A673 (cell line): ENCODE results near the gene WHRN. TPM values are rescaled to one million over a fixed set of nuclear protein-coding genes. Genes with fewer than 3 reads are reported as not detected.

Experiments
- BruUV-seq: library from RNA; stranded (reverse); fragments of 400-500 nt; replicated peaks from 2 replicates; lab custom pipeline; 2021; lab: Mats Ljungman, UMichigan
- CTCF ChIA-PET: fragments of 300-600 bp; sonication (Branson Sonifier 250); formaldehyde crosslinking; loops from one replicate; lab custom pipeline; 2022; ENCODE audit warnings: antibody characterized with exemption; lab: Charles Lee
- POLR2A ChIA-PET: fragments of 300-600 bp; sonication (Branson Sonifier 250); formaldehyde crosslinking; loops from one replicate; lab custom pipeline; 2022; ENCODE audit warnings: antibody characterized with exemption; ENCODE audit not compliant: low non-redundant PET; lab: Charles Lee
- DNase-seq: peaks from one replicate; pipeline ENCODE4 v3.0.0-alpha.2; 2015; ENCODE audit warnings: low spot score
- H3K27ac ChIP-seq: fragments of 200-600 bp; sonication (generic); 2 replicates; pipeline ENCODE4 v1.5.1; 2016; ENCODE audit warnings: mixed run types, low read depth, mild to moderate bottlenecking, mixed read lengths, antibody characterized with exemption, low read length; ENCODE audit not compliant: poor library complexity, severe bottlenecking
- H3K27me3 ChIP-seq: fragments of 200-600 bp; sonication (generic); replicated peaks from 2 replicates; pipeline ENCODE4 v1.6.1; 2017; ENCODE audit warnings: mixed run types, low read depth, mild to moderate bottlenecking, mixed read lengths, antibody characterized with exemption, low read length; ENCODE audit not compliant: insufficient read depth, poor library complexity
- H3K36me3 ChIP-seq: fragments of 200-600 bp; sonication (generic); 2 replicates; pipeline ENCODE4 v1.6.1; 2016; ENCODE audit warnings: mixed run types, mild to moderate bottlenecking, mixed read lengths, antibody characterized with exemption, low read length; ENCODE audit not compliant: insufficient read depth, poor library complexity, severe bottlenecking
- H3K4me1 ChIP-seq: fragments of 200-600 bp; sonication (generic); 2 replicates; pipeline ENCODE4 v1.6.1; 2017; ENCODE audit warnings: mixed run types, mild to moderate bottlenecking, mixed read lengths, antibody characterized with exemption, low read length; ENCODE audit not compliant: insufficient read depth, poor library complexity, severe bottlenecking
- H3K4me3 ChIP-seq: fragments of 200-600 bp; sonication (generic); 2 replicates; pipeline ENCODE4 v1.5.1; 2016; ENCODE audit warnings: low read depth, mixed run types, mild to moderate bottlenecking, mixed read lengths, low read length; ENCODE audit not compliant: poor library complexity, severe bottlenecking
- H3K9me3 ChIP-seq: fragments of 200-600 bp; sonication (generic); 2 replicates; pipeline ENCODE4 v1.6.1; 2016; ENCODE audit warnings: mixed run types, low read depth, mild to moderate bottlenecking, mixed read lengths, antibody characterized with exemption, low read length; ENCODE audit not compliant: poor library complexity, severe bottlenecking
- EZH2 ChIP-seq: fragments of 200-600 bp; sonication (generic); IDR thresholded peaks from 2 replicates; pipeline ENCODE4 v1.6.1; 2017; ENCODE audit warnings: borderline replicate concordance, low read depth, mild to moderate bottlenecking, mixed read lengths, antibody characterized with exemption, low read length; ENCODE audit not compliant: poor library complexity, severe bottlenecking
- intact Hi-C: fragments of 100-400 bp; cut with micrococcal nuclease; formaldehyde crosslinking; loops from one replicate; pipeline ENCODE4 v1.10.0; 2022; ENCODE audit not compliant: unreplicated experiment
- total RNA-seq: library from RNA; stranded (reverse); gene quantifications from 2 replicates; pipeline ENCODE4 v1.2.3, GENCODE V29; 2021
- TF ChIP-seq, protein P1 (sequence below): fragments of 300-800, 200-600 bp; sonication (generic); conservative IDR thresholded peaks from 2 replicates; pipeline ENCODE4 v1.5.1; 2017; ENCODE audit warnings: low read depth, mild to moderate bottlenecking, antibody characterized with exemption, low read length, moderate library complexity, mixed read lengths

Gene WHRN
- total RNA-seq, 1 experiment from 2014 or later, result 9.1 TPM

DNA sequence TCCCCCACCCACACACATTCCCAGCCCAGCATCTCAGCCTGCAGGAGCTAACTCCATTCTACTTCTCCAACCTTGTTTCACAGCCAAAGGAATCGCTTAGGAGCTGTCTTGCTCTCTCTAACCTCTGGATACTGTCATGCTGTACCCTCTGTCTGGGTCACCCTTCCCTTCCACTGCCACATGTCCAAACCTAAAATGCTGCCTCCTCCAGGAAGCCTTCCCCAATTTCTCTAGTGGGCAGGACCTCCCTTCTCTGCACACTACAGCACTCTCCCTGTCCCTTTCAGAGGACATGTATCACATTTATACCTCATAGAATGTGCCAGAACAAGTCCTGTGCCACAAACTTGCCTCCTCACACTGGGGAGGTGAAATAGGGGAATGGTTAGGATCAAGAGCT lies 30.8 kb downstream of the WHRN start:
- BruUV-seq, result no TSS peak
- Histone ChIP-seq H3K4me3 (no peak overlapping the region), H3K9me3 (no peaks in the 10 kb centered on the region), H3K27me3 (no peaks in the 10 kb centered on the region), H3K27ac (no peak overlapping the region), H3K36me3 (no peaks in the 10 kb centered on the region), H3K4me1 (no peaks in the 10 kb centered on the region)
- no peak for DNase-seq
- CTCF ChIA-PET, result no interaction called here
- POLR2A ChIA-PET, result no interaction called here
- TF ChIP-seq, protein P1, sequence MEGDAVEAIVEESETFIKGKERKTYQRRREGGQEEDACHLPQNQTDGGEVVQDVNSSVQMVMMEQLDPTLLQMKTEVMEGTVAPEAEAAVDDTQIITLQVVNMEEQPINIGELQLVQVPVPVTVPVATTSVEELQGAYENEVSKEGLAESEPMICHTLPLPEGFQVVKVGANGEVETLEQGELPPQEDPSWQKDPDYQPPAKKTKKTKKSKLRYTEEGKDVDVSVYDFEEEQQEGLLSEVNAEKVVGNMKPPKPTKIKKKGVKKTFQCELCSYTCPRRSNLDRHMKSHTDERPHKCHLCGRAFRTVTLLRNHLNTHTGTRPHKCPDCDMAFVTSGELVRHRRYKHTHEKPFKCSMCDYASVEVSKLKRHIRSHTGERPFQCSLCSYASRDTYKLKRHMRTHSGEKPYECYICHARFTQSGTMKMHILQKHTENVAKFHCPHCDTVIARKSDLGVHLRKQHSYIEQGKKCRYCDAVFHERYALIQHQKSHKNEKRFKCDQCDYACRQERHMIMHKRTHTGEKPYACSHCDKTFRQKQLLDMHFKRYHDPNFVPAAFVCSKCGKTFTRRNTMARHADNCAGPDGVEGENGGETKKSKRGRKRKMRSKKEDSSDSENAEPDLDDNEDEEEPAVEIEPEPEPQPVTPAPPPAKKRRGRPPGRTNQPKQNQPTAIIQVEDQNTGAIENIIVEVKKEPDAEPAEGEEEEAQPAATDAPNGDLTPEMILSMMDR, result no peak
- no peak for TF ChIP-seq EZH2
- intact Hi-C loops, result no loop called here

DNA sequence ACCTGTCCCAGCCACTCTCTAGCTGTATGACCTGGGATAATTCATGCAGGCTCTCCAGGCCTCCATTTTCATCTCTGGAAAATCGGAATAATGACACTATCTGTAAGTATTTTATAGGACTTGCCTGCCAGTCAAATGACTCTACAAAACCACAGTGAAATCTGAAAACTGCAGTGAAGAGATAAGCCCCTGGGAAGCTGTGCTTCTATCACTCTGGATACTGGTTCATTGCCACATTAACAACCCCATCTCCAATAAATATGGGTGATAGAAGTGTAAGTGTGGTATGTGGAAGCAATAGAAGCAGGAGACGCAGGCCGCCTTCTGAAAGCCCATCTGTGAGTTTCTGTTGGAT lies 31.8 kb downstream of the WHRN start:
- H3K4me3 ChIP-seq, result no peak overlapping the region
- BruUV-seq, result no TSS peak
- intact Hi-C loops, result no loop called here
- CTCF ChIA-PET, result no interaction called here
- POLR2A ChIA-PET, result no interaction called here
- no peak for DNase-seq
- H3K4me1 ChIP-seq, result no peaks in the 10 kb centered on the region
- H3K36me3 ChIP-seq, result no peaks in the 10 kb centered on the region
- TF ChIP-seq EZH2, result no peak
- TF ChIP-seq, protein P1, result no peak
- H3K27ac ChIP-seq, result no peak overlapping the region
- no peaks in the 10 kb centered on the region for H3K27me3 ChIP-seq
- H3K9me3 ChIP-seq, result no peaks in the 10 kb centered on the region

DNA sequence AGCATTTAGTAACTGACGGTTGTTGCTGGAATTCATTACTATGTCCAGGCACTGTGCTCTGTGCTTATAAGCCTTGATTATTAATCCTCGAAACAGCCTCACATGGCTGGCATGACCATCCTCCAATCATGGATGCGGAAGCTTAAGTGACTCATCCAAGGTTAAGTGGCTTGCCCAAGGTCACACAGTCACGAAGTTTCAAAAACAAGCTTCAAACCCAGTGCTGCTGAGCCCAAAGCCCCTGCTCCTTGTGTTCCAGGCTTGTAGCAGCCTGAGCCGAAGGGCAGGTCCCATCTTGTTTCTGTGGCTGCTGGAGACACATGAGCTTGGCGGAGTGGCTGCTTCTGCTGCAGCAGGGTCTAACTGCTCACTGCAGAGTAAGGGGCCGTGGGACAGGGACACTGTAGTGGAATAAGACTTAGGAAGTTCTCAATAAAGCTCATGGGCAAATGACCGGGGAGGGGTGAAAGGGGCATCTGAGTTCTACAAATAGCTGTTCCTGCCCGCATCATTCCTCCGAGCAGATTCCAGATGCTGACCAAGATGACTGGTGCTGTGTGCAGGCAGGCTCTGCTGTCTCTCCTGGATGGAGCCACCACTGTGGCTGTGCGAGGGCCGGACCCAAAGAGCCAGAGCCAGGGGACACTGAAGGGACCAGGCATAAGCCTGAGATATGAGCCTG lies 32.4 kb downstream of the WHRN start:
- Histone ChIP-seq H3K4me3 (no peak overlapping the region), H3K4me1 (no peaks in the 10 kb centered on the region), H3K27me3 (no peaks in the 10 kb centered on the region), H3K9me3 (no peaks in the 10 kb centered on the region), H3K36me3 (no peaks in the 10 kb centered on the region), H3K27ac (no peak overlapping the region)
- BruUV-seq, result no TSS peak
- POLR2A ChIA-PET, result no interaction called here
- CTCF ChIA-PET, result no interaction called here
- DNase-seq, result no peak
- TF ChIP-seq EZH2, result no peak
- TF ChIP-seq, protein P1, result no peak
- intact Hi-C loops, result no loop called here
